DND-41 (cell line): Measurements from ENCODE around the gene SMC1B.
"Not testable (repeated sequence)": the region's sequence is repeated elsewhere in the genome, so short reads cannot be mapped to it uniquely, and the experiment has no call there.

Experiments used
- ATAC-seq: fragments of 200-7000 bp; cut with Tn5 transposase; 3 replicates; pipeline ENCODE4 v1.9.1; 2021; ENCODE audit warnings: low read depth; ENCODE audit not compliant: insufficient read depth
- DNase-seq: peaks from one replicate; pipeline ENCODE4 v3.0.0-alpha.2; 2020
- H2AFZ ChIP-seq: 2 replicates; pipeline ENCODE4 v1.6.0; 2012; ENCODE audit warnings: low read depth, low read length
- H3K27ac ChIP-seq: 2 replicates; pipeline ENCODE4 v1.5.1; 2012; ENCODE audit warnings: low read length, inconsistent platforms
- H3K27me3 ChIP-seq: fragments of 200-600 bp; sonication (generic); 2 replicates; pipeline ENCODE4 v1.6.0; 2012; ENCODE audit warnings: low read length, mild to moderate bottlenecking, inconsistent platforms; ENCODE audit not compliant: insufficient read depth, poor library complexity
- H3K36me3 ChIP-seq: 2 replicates; pipeline ENCODE4 v1.5.1; 2012; ENCODE audit warnings: low read length, inconsistent platforms; ENCODE audit not compliant: insufficient read depth
- H3K4me1 ChIP-seq: 2 replicates; pipeline ENCODE4 v1.5.1; 2012; ENCODE audit warnings: mild to moderate bottlenecking, low read length; ENCODE audit not compliant: insufficient read depth
- H3K4me2 ChIP-seq: 2 replicates; pipeline ENCODE4 v1.6.0; 2012; ENCODE audit warnings: mild to moderate bottlenecking, moderate library complexity, low read length, inconsistent platforms; ENCODE audit not compliant: insufficient read depth
- H3K4me3 ChIP-seq, 2 experiments: fragments of 200-600 bp in 1 of 2; shearing (Covaris generic) in 1 of 2; 2 replicates each; pipeline ENCODE4 v1.5.1; 2012 to 2016; ENCODE audit warnings: inconsistent platforms in 2 of 2, low read length in 2 of 2, mild to moderate bottlenecking in 2 of 2, low read depth in 1 of 2, moderate library complexity in 1 of 2
- H3K79me2 ChIP-seq: 2 replicates; pipeline ENCODE4 v1.6.0; 2012; ENCODE audit warnings: low read length, inconsistent platforms; ENCODE audit not compliant: insufficient read depth
- H3K9ac ChIP-seq: 2 replicates; pipeline ENCODE4 v1.6.0; 2012; ENCODE audit warnings: low read depth, mild to moderate bottlenecking, inconsistent platforms, low read length, moderate library complexity
- H3K9me3 ChIP-seq: 2 replicates; pipeline ENCODE4 v1.5.1; 2012; ENCODE audit warnings: low read length, moderate library complexity, mild to moderate bottlenecking, inconsistent platforms; ENCODE audit not compliant: insufficient read depth, severe bottlenecking
- H4K20me1 ChIP-seq: 2 replicates; pipeline ENCODE4 v1.6.0; 2012; ENCODE audit warnings: low read length; ENCODE audit not compliant: insufficient read depth
- CTCF ChIP-seq: IDR thresholded peaks from 2 replicates; pipeline ENCODE4 v1.5.1; 2012; ENCODE audit warnings: borderline replicate concordance, low read length, moderate library complexity, mild to moderate bottlenecking; ENCODE audit not compliant: poor library complexity, severe bottlenecking; ENCODE audit errors: extremely low read depth
- EZH2 ChIP-seq: IDR thresholded peaks from 3 replicates; pipeline ENCODE4 v1.6.1; 2012; ENCODE audit warnings: borderline replicate concordance, low read depth, mild to moderate bottlenecking, moderate library complexity, low read length, inconsistent platforms; ENCODE audit not compliant: severe bottlenecking

SMC1B gene

DNA sequence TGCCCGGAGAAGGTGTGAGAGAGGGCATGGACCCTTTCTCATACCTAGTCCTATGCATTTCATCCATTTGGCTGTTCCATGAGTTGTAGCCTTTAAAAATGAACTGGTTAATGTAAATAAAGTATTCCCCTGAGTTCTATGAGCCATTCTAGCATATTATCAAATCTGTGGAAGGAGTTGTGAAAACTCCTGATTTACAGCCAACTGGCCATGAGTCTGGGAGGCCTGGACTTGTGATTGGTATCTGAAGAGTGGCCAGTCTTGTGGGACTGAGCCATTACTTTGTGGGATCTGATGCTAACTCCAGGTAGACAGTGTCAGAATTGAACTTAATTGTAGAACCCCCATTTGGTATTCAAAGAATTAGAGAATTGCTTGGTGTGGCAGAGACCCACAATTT is 55.3 kb downstream of the SMC1B start:
- ATAC-seq: no peak

GRCh38 chr22:45357490-45357889 is 55.9 kb downstream of the SMC1B start:
- ATAC-seq (no peak), DNase-seq (no peak)
- Histone ChIP-seq H3K79me2 (no peaks in the 10 kb centered on the region), H3K9me3 (no peaks in the 10 kb centered on the region), H3K9ac (no peak overlapping the region), H3K4me2 (no peak overlapping the region), H3K4me1 (no peaks in the 10 kb centered on the region), H3K27me3 (peaks cover 6% of the 10 kb centered on the region), H2AFZ (no peak overlapping the region), H3K36me3 (no peaks in the 10 kb centered on the region), H3K27ac (no peak overlapping the region), H4K20me1 (no peaks in the 10 kb centered on the region), H3K4me3 (no peak overlapping the region)
- TF ChIP-seq CTCF (no peak), EZH2 (no peak)

More for the DNA sequence above, 55.3 kb downstream of the SMC1B start:
- no peak overlapping the region for H3K4me2 ChIP-seq
- no peak overlapping the region for H3K9ac ChIP-seq
- no peak overlapping the region for H2AFZ ChIP-seq
- H3K79me2 ChIP-seq: no peaks in the 10 kb centered on the region
- DNase-seq: no peak
- no peak overlapping the region for H3K27ac ChIP-seq
- H3K36me3 ChIP-seq: no peaks in the 10 kb centered on the region
- no peaks in the 10 kb centered on the region for H3K9me3 ChIP-seq
- H3K4me1 ChIP-seq: no peaks in the 10 kb centered on the region
- no peaks in the 10 kb centered on the region for H4K20me1 ChIP-seq
- no peak overlapping the region for H3K4me3 ChIP-seq
- TF ChIP-seq CTCF (no peak), EZH2 (no peak)
- peaks cover 7% of the 10 kb centered on the region for H3K27me3 ChIP-seq

GRCh38 chr22:45353786-45354185 is 59.6 kb downstream of the SMC1B start:
- DNase-seq (no peak), ATAC-seq (no peak)
- H3K4me1 ChIP-seq: no peaks in the 10 kb centered on the region
- H3K36me3 ChIP-seq: no peaks in the 10 kb centered on the region
- no peak overlapping the region for H3K4me2 ChIP-seq
- H2AFZ ChIP-seq: no peak overlapping the region
- H3K4me3 ChIP-seq: no peak overlapping the region
- H3K27me3 ChIP-seq: no peaks in the 10 kb centered on the region
- H3K79me2 ChIP-seq: no peaks in the 10 kb centered on the region
- no peak overlapping the region for H3K9ac ChIP-seq
- no peaks in the 10 kb centered on the region for H4K20me1 ChIP-seq
- no peak overlapping the region for H3K27ac ChIP-seq
- no peaks in the 10 kb centered on the region for H3K9me3 ChIP-seq
- TF ChIP-seq CTCF: no peak
- TF ChIP-seq EZH2: no peak

GRCh38 chr22:45352757-45353156 is 60.6 kb downstream of the SMC1B start:
- not testable (repeated sequence) for H3K36me3 ChIP-seq, H4K20me1 ChIP-seq, ATAC-seq, H3K79me2 ChIP-seq, H3K4me3 ChIP-seq, H2AFZ ChIP-seq, H3K27ac ChIP-seq, H3K4me1 ChIP-seq, H3K9ac ChIP-seq, H3K27me3 ChIP-seq, H3K4me2 ChIP-seq, DNase-seq, H3K9me3 ChIP-seq
